GM18951 (cell line): ENCODE measurements around the gene SH3PXD2B.

Source experiments
- POLR2A ChIP-seq: IDR thresholded peaks from 4 replicates; pipeline ENCODE4 v1.6.1; 2011; ENCODE audit warnings: mild to moderate bottlenecking; ENCODE audit not compliant: insufficient read length, insufficient read depth; ENCODE audit errors: extremely low read depth
- in situ Hi-C: fragments of 300-500 bp; cut with MboI; formaldehyde crosslinking; loops from one replicate; pipeline ENCODE4 v1.12.0; 2022; ENCODE audit warnings: low sequenced_read_pairs, mixed read lengths, inconsistent platforms; ENCODE audit not compliant: unreplicated experiment

The SH3PXD2B gene

DNA sequence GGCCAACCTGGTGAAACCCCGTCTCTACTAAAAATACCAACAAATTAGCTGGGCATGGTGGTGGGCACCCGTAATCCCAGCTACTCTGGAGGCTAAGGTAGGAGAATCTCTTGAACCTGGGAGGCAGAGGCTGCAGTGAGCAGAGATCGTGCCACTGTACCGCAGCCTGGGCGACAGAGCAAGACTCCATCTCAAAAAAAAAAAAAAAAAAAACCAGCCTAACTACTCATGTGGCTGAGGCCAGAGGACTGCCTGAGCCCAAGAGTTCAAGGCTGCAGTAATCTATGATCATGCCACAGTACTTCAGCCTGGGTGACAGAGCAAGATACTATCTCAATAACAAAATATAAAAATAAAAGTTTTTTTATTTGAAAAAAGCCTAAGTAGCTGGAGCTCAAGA, 174.0 kb downstream of the SH3PXD2B start:
- no peak for TF ChIP-seq POLR2A
- in situ Hi-C loops, result loop anchor here (10.0 kb wide), 2 partner anchors 86 to 166 kb away; partner anchors contain the start of gene EFCAB9

DNA sequence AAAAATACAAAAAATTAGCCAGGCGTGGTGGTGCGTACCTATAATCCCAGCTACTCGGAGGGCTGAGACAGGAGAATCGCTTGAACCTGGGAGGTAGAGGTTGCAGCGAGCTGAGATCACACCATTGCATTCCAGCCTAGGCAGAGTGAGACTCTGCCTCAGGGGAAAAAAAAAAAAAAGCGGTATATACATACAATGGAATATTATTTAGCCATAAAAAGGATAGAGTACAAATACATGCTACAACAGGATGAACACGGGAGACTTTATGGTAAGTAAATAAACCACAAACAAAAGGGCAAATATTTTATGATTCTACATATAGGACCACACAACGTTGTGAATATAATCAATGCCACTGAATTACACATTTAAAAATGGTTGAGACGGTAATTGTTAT, 176.0 kb downstream of the SH3PXD2B start:
- TF ChIP-seq POLR2A, result no peak
- in situ Hi-C loops, result no loop called here

DNA sequence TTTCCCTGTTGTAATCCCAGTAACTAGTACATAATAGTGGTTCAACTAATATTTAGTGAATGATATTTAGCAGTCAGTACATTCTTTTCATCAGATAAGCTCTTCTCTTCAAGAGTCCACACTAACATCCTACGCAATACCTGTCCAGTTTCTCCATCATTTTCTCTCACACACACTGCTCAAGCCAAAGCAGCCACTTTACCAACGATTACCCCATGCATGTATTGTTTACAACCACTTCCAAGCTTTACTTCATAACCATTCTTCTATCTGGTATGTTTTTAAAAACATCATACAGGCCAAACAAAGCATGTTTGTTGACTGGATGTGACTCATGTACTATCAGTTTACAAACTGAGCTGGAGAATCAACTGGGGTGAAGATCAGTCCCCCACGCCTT, 178.1 kb downstream of the SH3PXD2B start:
- no peak for TF ChIP-seq POLR2A
- in situ Hi-C loops, result no loop called here
